Measurements from ENCODE around the gene FAM181A. TPM values are rescaled to one million over a fixed set of nuclear protein-coding genes. Genes with fewer than 3 reads are reported as not detected.

Gene FAM181A
- total RNA-seq, 1 donor from 2014 or later: not detected

GRCh38 chr14:93929048-93929535 is 1.9 kb downstream of the FAM181A start:
- Mint-ChIP-seq H3K9me3 (ENCODE audit: unreplicated experiment) (peaks cover 3% of the 10 kb centered on the region), H3K36me3 (ENCODE audit: low read depth, unreplicated experiment) (no peaks in the 10 kb centered on the region), H3K27me3 (ENCODE audit: low read depth, unreplicated experiment) (peaks cover 51% of the 10 kb centered on the region), H3K27ac (ENCODE audit: unreplicated experiment) (no peak overlapping the region), H3K4me3 (ENCODE audit: unreplicated experiment) (no peak overlapping the region), H3K4me1 (ENCODE audit: low read depth, unreplicated experiment) (no peaks in the 10 kb centered on the region)
- Histone ChIP-seq H3K4me3 (ENCODE audit: insufficient read depth, low read depth, low read length) (no peak overlapping the region), H3K27me3 (ENCODE audit: insufficient read depth, low read length) (peaks cover 19% of the 10 kb centered on the region), H3K79me2 (ENCODE audit: insufficient read depth, low read length) (no peaks in the 10 kb centered on the region), H2AFZ (ENCODE audit: low read depth, low read length) (no peak overlapping the region), H4K20me1 (ENCODE audit: insufficient read depth, low read length) (no peaks in the 10 kb centered on the region), H3K36me3 (ENCODE audit: insufficient read depth, low read length) (no peaks in the 10 kb centered on the region), H3K9me3 (ENCODE audit: insufficient read depth, low read depth, low read length) (no peaks in the 10 kb centered on the region), H3K27ac (ENCODE audit: low read depth, low read length) (no peak overlapping the region), H3K9ac (ENCODE audit: low read length) (no peak overlapping the region), H3K4me1 (ENCODE audit: insufficient read depth, low read length) (no peaks in the 10 kb centered on the region), H3K4me2 (ENCODE audit: low read length) (no peak overlapping the region)
- DNase-seq (ENCODE audit: low read depth) (no peak), FAIRE-seq (no peak)
- TF ChIP-seq EZH2 (IDR thresholded peaks at IDR 0.05; ENCODE audit: insufficient read depth, low read length) (no peak), CTCF (IDR thresholded peaks at IDR 0.05; ENCODE audit: insufficient read depth, low read depth, low read length) (no peak)

GRCh38 chr14:93929657-93930056 is 2.5 kb downstream of the FAM181A start:
- Histone ChIP-seq H3K36me3 (ENCODE audit: insufficient read depth, low read length) (no peaks in the 10 kb centered on the region), H2AFZ (ENCODE audit: low read depth, low read length) (no peak overlapping the region), H3K4me1 (ENCODE audit: insufficient read depth, low read length) (no peaks in the 10 kb centered on the region), H3K9ac (ENCODE audit: low read length) (no peak overlapping the region), H4K20me1 (ENCODE audit: insufficient read depth, low read length) (no peaks in the 10 kb centered on the region), H3K4me2 (ENCODE audit: low read length) (no peak overlapping the region), H3K27ac (ENCODE audit: low read depth, low read length) (no peak overlapping the region), H3K79me2 (ENCODE audit: insufficient read depth, low read length) (no peaks in the 10 kb centered on the region), H3K27me3 (ENCODE audit: insufficient read depth, low read length) (peaks cover 20% of the 10 kb centered on the region), H3K4me3 (ENCODE audit: insufficient read depth, low read depth, low read length) (no peak overlapping the region), H3K9me3 (ENCODE audit: insufficient read depth, low read depth, low read length) (no peaks in the 10 kb centered on the region)
- H3K27me3 Mint-ChIP-seq (ENCODE audit: low read depth, unreplicated experiment): peaks cover 55% of the 10 kb centered on the region
- H3K9me3 Mint-ChIP-seq (ENCODE audit: unreplicated experiment): peaks cover 3% of the 10 kb centered on the region
- TF ChIP-seq CTCF (IDR thresholded peaks at IDR 0.05; ENCODE audit: insufficient read depth, low read depth, low read length): no peak
- no peak for TF ChIP-seq EZH2 (IDR thresholded peaks at IDR 0.05; ENCODE audit: insufficient read depth, low read length)
- no peak overlapping the region for H3K27ac Mint-ChIP-seq (ENCODE audit: unreplicated experiment)
- H3K4me1 Mint-ChIP-seq (ENCODE audit: low read depth, unreplicated experiment): no peaks in the 10 kb centered on the region
- no peak for DNase-seq (ENCODE audit: low read depth)
- no peak for FAIRE-seq
- no peak overlapping the region for H3K4me3 Mint-ChIP-seq (ENCODE audit: unreplicated experiment)
- no peaks in the 10 kb centered on the region for H3K36me3 Mint-ChIP-seq (ENCODE audit: low read depth, unreplicated experiment)

DNA sequence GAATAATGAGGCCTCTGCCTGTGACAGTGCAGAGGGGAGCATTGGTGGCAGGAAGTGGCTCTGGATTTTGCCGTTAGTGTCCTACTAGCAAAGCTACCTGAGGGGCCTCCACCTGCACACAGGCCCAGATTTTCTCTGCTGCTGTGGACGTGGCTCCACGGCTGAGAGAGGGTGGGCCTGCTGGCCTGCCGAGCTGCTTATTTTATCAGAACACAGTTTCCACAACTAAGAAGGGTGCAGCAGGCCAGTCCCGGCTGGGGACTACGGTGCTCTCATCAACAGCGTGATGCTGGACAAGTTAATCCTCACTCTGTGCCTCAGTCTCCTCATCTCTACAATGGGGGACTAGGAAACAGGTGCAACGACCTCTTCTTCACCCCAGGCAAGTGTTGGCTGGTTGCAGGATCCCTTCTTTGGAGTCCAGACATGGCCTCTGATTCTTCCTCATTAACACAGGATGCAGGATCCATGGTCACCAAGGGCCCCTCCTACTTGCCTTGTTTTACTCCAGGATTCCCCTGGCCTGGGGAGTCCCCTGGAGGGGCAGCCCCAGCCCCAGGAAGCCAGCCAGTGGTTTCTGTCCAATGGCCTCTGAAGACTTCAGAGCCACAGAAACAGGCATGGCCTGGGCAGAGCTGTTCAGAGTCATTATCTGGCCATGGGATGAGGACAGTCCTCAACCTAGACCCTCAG is 3.3 kb downstream of the FAM181A start:
- Mint-ChIP-seq H3K27me3 (ENCODE audit: low read depth, unreplicated experiment) (peaks cover 54% of the 10 kb centered on the region), H3K9me3 (ENCODE audit: unreplicated experiment) (no peaks in the 10 kb centered on the region), H3K36me3 (ENCODE audit: low read depth, unreplicated experiment) (no peaks in the 10 kb centered on the region), H3K27ac (ENCODE audit: unreplicated experiment) (no peak overlapping the region), H3K4me1 (ENCODE audit: low read depth, unreplicated experiment) (no peaks in the 10 kb centered on the region), H3K4me3 (ENCODE audit: unreplicated experiment) (no peak overlapping the region)
- Histone ChIP-seq H3K4me1 (ENCODE audit: insufficient read depth, low read length) (no peaks in the 10 kb centered on the region), H3K4me2 (ENCODE audit: low read length) (no peak overlapping the region), H4K20me1 (ENCODE audit: insufficient read depth, low read length) (no peaks in the 10 kb centered on the region), H3K27me3 (ENCODE audit: insufficient read depth, low read length) (peaks cover 15% of the 10 kb centered on the region), H3K36me3 (ENCODE audit: insufficient read depth, low read length) (no peaks in the 10 kb centered on the region), H3K9me3 (ENCODE audit: insufficient read depth, low read depth, low read length) (no peaks in the 10 kb centered on the region), H3K9ac (ENCODE audit: low read length) (no peak overlapping the region), H3K27ac (ENCODE audit: low read depth, low read length) (no peak overlapping the region), H2AFZ (ENCODE audit: low read depth, low read length) (no peak overlapping the region), H3K4me3 (ENCODE audit: insufficient read depth, low read depth, low read length) (no peak overlapping the region), H3K79me2 (ENCODE audit: insufficient read depth, low read length) (no peaks in the 10 kb centered on the region)
- no peak for FAIRE-seq
- TF ChIP-seq EZH2 (IDR thresholded peaks at IDR 0.05; ENCODE audit: insufficient read depth, low read length) (no peak), CTCF (IDR thresholded peaks at IDR 0.05; ENCODE audit: insufficient read depth, low read depth, low read length) (no peak)
- no peak for DNase-seq (ENCODE audit: low read depth)

Measured in astrocyte (in vitro differentiated cells and primary cell).